ENCODE results near the gene PRELID2. TPM values are rescaled to one million over a fixed set of nuclear protein-coding genes. Genes with fewer than 3 reads are reported as not detected.
"Not testable (repeated sequence)": the region's sequence is repeated elsewhere in the genome, so short reads cannot be mapped to it uniquely, and the experiment has no call there.

Gene PRELID2
- total and polyA plus RNA-seq, 10 donors: 1.4 to 10.0 (median 5.5) TPM

DNA sequence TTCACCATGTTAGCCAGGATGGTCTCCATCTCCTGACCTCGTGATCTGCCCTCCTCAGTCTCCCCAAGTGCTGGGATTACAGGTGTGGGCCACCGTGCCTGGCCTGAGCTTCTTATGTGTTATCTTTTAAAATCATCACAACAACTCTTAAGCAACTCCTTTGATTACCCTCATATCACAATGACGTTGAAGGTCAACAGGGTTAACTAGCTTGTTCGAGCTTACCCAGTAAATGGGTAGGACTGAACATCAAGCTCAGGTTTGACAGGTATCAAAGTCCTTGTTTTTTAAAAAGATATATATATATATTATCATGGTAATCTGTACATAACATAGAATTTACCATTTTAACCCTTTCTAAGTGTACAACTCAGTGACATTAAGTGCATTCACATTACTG is 34.6 kb upstream of the PRELID2 start:
- DNase-seq: no peak
- H3K27ac ChIP-seq: no peak overlapping the region
- H3K36me3 ChIP-seq: no peaks in the 10 kb centered on the region
- no peaks in the 10 kb centered on the region for H3K9me3 ChIP-seq
- H3K27me3 ChIP-seq (replicated peaks in 1 of 7): peaks cover 0 to 4% (median 0%) of the 10 kb centered on the region in 7 donors
- no peaks in the 10 kb centered on the region for H3K4me1 ChIP-seq
- H3K4me3 ChIP-seq: no peak overlapping the region
- TF ChIP-seq, protein P1, sequence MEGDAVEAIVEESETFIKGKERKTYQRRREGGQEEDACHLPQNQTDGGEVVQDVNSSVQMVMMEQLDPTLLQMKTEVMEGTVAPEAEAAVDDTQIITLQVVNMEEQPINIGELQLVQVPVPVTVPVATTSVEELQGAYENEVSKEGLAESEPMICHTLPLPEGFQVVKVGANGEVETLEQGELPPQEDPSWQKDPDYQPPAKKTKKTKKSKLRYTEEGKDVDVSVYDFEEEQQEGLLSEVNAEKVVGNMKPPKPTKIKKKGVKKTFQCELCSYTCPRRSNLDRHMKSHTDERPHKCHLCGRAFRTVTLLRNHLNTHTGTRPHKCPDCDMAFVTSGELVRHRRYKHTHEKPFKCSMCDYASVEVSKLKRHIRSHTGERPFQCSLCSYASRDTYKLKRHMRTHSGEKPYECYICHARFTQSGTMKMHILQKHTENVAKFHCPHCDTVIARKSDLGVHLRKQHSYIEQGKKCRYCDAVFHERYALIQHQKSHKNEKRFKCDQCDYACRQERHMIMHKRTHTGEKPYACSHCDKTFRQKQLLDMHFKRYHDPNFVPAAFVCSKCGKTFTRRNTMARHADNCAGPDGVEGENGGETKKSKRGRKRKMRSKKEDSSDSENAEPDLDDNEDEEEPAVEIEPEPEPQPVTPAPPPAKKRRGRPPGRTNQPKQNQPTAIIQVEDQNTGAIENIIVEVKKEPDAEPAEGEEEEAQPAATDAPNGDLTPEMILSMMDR (IDR thresholded peaks at IDR 0.05 in 8 of 11, conservative IDR thresholded peaks at IDR 0.05 in 3 of 11): no peak
- no peak for TF ChIP-seq POLR2A (IDR thresholded peaks at IDR 0.05)
- TF ChIP-seq POLR2AphosphoS5 (IDR thresholded peaks at IDR 0.05): no peak
- 67 to 79% (median 72%) methylated on average over 4 of the region's 4 CpGs for WGBS, 5 donors
- intact Hi-C loops (cut with DNase I; ENCODE audit: low total_unique reads): no loop called here

DNA sequence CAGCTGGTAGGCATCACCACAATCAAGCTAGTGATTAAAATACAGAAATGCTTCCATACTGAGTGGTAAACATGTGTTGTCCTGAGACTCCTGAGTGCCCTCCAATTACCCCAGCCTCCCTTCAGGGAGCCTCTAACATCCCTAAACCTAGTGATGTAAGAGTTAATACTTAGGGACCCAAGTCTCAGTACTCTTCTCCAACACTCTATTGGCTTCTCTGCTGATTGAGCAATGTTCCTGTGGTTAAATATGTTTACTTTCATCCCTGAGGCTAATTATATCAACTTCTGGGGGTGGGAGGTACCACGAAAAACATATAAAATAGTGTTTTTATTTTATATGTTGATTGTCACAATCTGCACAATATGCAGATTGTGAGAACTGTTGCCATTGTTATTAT is 32.7 kb upstream of the PRELID2 start:
- Histone ChIP-seq H3K4me1 (no peaks in the 10 kb centered on the region), H3K36me3 (no peaks in the 10 kb centered on the region), H3K27me3 (replicated peaks in 1 of 7) (peaks cover 0 to 4% (median 0%) of the 10 kb centered on the region in 7 donors), H3K4me3 (no peak overlapping the region), H3K27ac (no peak overlapping the region), H3K9me3 (no peaks in the 10 kb centered on the region)
- no peak for DNase-seq
- WGBS, 5 donors: 17 to 33% (median 28%) methylated on average over 1 of the region's 1 CpG
- TF ChIP-seq POLR2AphosphoS5 (IDR thresholded peaks at IDR 0.05): no peak
- TF ChIP-seq, protein P1 (IDR thresholded peaks at IDR 0.05 in 8 of 11, conservative IDR thresholded peaks at IDR 0.05 in 3 of 11): no peak
- no peak for TF ChIP-seq POLR2A (IDR thresholded peaks at IDR 0.05)
- intact Hi-C loops (cut with DNase I; ENCODE audit: low total_unique reads): no loop called here

DNA sequence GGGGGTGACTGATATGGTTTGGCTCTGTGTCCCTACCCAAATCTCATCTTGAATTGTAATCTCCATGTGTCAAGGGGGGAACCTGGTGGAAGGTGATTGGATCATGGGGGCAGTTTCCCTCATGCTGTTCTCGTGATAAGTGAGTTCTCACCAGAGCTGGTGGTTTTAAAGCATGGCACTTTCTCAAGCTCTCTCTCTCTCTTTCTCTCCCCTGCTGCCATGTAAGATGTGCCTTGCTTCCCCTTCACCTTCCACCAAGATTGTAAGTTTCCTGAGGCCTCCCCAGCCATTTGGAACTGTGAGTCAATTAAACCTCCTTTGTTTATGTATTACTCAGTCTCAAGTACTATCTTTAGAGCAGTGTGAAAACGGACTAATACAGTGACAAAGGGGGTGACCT is 29.3 kb upstream of the PRELID2 start:
- H3K4me1 ChIP-seq; intact Hi-C loops (cut with DNase I; ENCODE audit: low total_unique reads); H3K4me3 ChIP-seq; DNase-seq; H3K36me3 ChIP-seq; H3K9me3 ChIP-seq; H3K27ac ChIP-seq; H3K27me3 ChIP-seq (replicated peaks in 1 of 7): not testable (repeated sequence)
- WGBS, 5 donors: 63 to 81% (median 70%) methylated on average over 2 of the region's 2 CpGs

DNA sequence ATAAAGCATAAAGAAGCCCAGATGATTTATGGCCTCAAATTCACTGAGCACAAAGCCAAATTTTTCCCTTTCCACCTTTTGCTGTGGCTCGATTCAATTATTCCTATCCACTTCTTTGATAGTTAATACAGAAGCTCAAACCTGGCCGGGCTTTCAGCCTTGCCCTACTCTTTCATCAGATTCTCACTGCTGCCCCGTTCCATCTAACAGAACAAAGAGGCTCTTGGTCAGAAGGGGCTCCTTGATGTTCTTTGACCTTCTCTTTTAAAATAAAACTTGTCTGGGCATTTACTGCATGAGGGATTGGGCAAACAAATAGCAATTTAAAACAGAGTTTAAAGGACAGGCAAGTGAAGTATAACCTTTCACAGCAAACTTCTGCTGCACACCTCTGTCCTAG is 27.9 kb upstream of the PRELID2 start:
- DNase-seq: no peak
- Histone ChIP-seq H3K4me1 (no peaks in the 10 kb centered on the region), H3K36me3 (no peaks in the 10 kb centered on the region), H3K4me3 (no peak overlapping the region), H3K27ac (no peak overlapping the region), H3K9me3 (no peaks in the 10 kb centered on the region), H3K27me3 (replicated peaks in 1 of 7) (peaks cover 0 to 4% (median 0%) of the 10 kb centered on the region in 7 donors)
- intact Hi-C loops (cut with DNase I; ENCODE audit: low total_unique reads): no loop called here
- 78 to 91% (median 80%) methylated on average over 3 of the region's 3 CpGs for WGBS, 5 donors
- TF ChIP-seq POLR2A (IDR thresholded peaks at IDR 0.05) (no peak), POLR2AphosphoS5 (IDR thresholded peaks at IDR 0.05) (no peak)
- TF ChIP-seq, protein P1 (IDR thresholded peaks at IDR 0.05 in 8 of 11, conservative IDR thresholded peaks at IDR 0.05 in 3 of 11): no peak

DNA sequence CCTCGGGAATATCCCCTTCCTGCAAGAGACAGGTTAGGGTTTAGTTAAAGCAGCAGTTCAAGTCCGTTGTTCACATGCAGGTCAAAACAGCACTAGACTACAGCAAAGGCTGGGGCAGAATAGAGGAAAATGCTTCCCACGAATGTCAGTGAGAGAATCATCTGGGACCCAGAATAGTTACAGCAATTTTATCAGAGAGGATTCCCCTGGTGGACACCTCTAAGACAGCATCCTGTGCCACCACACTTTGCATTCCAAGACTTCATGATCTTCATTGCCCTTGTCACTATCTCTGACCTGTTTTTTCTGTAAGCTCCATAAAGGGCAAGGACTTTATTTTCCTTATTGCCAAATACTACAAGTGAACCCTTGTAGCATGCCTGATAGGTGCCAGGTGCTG is 24.8 kb upstream of the PRELID2 start:
- TF ChIP-seq POLR2AphosphoS5 (IDR thresholded peaks at IDR 0.05) (no peak), POLR2A (IDR thresholded peaks at IDR 0.05) (no peak)
- TF ChIP-seq, protein P1 (IDR thresholded peaks at IDR 0.05 in 8 of 11, conservative IDR thresholded peaks at IDR 0.05 in 3 of 11): no peak
- WGBS, 5 donors: 58 to 90% (median 81%) methylated on average over 3 of the region's 3 CpGs
- Histone ChIP-seq H3K4me3 (no peak overlapping the region), H3K4me1 (peaks cover 0 to 13% (median 9%) of the 10 kb centered on the region in 6 donors), H3K36me3 (no peaks in the 10 kb centered on the region), H3K9me3 (no peaks in the 10 kb centered on the region), H3K27ac (no peak overlapping the region), H3K27me3 (replicated peaks in 1 of 7) (peaks cover 0 to 13% (median 0%) of the 10 kb centered on the region in 7 donors)
- no peak for DNase-seq
- intact Hi-C loops (cut with DNase I; ENCODE audit: low total_unique reads): no loop called here
